HG03354 (cell line): ENCODE data around the gene GLOD4.
"Not testable (repeated sequence)": the region's sequence is repeated elsewhere in the genome, so short reads cannot be mapped to it uniquely, and the experiment has no call there.

Experiments used
- ATAC-seq: cut with Tn5 transposase; IDR thresholded peaks from one replicate; pipeline ENCODE4 v1.9.1; 2021; ENCODE audit warnings: mild to moderate bottlenecking; ENCODE audit not compliant: unreplicated experiment, poor library complexity, severe bottlenecking

GLOD4 gene

DNA sequence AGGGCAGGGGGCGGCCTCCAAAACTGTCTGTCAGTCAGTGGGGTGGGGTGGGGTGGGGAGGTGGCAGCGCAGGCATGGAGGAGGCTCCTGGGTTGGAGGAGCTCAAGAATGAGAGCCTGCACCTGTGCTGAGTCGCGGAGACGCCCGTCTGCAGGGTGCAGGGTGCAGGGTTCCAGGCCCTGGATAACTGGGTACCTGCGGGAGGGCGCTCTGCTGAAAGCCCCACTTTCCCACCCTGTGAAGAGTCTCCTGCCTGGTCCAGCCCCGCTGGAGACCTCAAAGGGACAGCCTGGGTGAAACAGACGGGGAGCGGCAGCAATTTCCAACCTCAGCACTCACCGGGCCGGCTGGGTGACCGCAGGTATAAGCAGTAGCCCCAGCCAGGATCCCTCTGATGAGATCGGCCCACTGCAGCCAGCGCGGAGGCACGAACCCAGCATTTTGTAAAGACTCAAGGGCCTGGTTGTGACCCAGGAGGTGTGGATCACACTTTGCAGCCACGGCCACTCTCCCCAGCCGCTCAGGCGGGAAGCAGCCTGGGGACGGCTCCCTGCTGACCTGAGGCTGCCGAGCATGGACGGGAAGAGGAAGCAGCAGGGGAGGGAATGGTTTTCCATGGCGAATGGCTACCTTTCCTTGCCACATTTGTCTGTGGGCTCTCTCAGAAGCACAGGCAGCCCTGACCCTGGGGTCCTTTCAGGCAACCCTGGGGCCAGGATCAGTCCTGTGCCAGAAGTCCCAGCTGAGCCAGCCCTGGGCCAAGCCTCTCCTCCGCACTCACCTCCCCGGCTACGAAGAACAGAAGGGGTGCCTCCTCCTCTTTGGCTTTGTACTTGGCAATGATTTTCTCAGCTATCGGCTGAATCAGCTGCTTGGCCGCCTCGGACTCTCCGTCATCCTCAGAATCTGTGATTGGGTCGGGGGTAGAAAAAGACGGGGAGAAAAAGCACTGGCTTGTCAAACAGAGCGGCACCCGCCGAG, 21.1 kb upstream of the GLOD4 start:
- no peak for ATAC-seq

- ATAC-seq, result no peak
These were observed 20.4 kb upstream of the GLOD4 start for GRCh38 chr17:802481-802880.

DNA sequence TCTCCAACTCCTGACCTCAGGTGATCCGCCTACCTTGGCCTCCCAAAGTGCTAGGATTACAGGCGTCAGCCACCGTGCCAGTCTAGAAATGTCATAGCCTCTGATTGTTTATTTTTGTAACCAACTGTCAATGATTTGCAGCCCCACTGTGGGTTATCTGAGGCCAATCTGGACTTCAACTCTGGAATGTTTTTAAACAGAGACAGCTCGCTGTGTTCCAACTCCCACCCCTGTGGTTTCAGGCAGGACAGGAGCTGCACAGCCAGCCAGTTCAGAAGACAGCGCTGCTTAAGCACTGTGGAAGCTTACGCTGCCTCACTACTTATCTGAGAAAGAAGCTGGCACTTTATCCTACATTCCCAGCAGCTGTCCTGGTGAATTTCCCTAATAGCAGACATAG, 19.6 kb upstream of the GLOD4 start:
- no peak for ATAC-seq

- no peak for ATAC-seq
These were observed 18.6 kb upstream of the GLOD4 start for GRCh38 chr17:800446-801242.

GRCh38 chr17:799261-799660, 17.2 kb upstream of the GLOD4 start:
- ATAC-seq, result no peak

- no peak for ATAC-seq
These were observed 16.2 kb upstream of the GLOD4 start for GRCh38 chr17:798246-798645.

GRCh38 chr17:797236-797840, 15.3 kb upstream of the GLOD4 start:
- no peak for ATAC-seq

DNA sequence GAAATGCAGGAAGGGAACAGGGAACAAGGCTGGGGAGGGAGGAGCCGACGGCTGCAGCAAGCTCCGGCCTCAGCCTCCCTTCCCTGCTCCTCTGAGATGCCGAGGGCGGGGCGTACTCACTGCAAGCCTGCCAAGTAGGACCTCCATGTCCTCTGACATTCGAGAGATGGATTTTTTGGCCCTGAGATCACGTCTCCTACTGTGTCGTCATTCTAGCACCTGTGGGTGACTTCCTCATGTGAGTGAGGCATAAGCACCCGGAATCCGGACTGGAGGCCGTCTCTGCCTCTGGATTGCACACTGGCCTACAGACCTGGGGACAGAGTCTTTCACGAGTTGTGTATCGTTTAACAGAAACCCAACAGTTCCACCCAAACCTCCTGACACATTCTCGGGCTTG, 14.5 kb upstream of the GLOD4 start:
- ATAC-seq, result no peak

- no peak for ATAC-seq
These were observed 13.6 kb upstream of the GLOD4 start for GRCh38 chr17:795721-796120.

GRCh38 chr17:795276-795675, 13.2 kb upstream of the GLOD4 start:
- ATAC-seq, result no peak

DNA sequence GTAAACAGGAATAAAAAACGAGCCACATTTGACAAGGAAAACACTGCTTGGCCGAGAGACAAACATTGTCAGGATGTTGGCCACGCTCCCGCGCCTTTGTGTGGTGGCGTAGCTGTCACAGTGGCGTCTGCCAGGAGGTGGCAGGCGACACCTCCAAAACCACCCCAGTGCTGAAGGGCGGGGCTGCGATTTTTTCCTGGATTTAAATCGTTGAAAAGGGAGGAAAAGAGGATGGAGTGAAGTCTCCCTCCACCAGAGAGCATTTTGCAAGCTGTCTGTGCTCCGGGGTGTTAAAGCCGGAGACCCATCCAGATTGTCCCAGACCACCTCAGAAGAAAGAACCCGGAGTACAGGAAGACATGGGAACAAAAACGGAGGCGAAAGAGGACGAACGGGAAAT, 12.8 kb upstream of the GLOD4 start:
- no peak for ATAC-seq

DNA sequence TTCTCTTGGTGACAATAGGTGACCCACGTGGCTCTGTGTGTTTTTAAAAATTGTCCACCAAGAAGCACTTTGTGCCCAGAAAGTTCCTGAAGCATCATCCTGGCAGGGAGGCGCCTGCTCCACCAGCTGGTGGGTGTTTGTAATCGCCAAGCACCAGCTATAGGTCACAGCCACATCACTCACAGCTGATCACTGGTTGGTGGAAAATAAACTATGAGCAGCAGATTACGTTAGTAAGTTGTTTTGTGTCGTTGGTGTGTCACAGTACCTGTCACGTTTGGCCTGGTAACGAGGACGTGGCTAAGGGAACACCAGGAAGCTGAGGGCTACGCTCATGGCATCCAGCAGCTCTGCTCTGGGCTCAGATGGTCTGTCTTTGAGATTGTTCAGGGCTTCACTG, 10.2 kb upstream of the GLOD4 start:
- ATAC-seq, result no peak

- no peak for ATAC-seq
These were observed 9.7 kb upstream of the GLOD4 start for GRCh38 chr17:791829-792228.

GRCh38 chr17:790874-791247, 8.8 kb upstream of the GLOD4 start:
- ATAC-seq, result not testable (repeated sequence)

DNA sequence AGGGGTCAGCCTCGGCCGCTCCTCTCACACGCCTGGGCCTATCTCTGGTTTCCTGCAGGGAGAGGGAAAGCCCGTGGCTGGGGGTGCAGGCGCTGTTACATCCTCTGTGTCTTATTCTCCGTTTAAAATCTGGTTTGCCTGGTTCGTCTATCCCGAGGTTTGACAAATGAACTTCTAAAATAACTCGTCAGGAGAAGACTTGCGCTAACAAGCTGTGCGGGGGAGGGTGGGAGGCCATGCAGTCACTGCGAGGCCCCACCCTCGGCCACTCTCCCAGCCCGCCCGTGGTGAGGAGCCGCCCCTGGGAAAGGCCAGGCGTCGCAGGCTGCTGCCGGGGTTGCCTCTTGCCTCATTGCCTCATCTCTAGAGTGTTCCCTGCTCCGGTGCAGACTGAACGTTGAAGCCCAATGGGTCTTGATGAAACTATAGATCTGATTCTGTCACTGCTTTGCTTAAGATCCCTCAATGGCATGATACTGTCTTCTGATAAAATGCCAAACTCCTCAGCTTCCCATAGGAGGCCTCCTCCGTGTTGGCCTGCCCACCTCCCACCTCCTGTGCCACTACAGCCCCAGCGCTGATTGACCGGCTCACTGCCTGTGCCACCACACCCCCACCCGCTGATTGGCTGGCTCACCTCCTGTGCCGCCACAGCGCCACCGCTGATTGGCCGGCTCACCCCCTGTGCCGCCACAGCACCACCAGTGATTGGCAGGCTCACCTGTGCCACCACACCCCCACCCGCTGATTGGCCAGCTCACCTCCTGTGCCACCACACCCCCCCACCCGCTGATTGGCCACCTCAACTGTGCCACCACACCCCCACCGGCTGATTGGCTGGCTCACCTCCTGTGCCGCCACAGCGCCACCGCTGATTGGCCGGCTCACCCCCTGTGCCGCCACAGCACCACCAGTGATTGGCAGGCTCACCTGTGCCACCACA, 8.1 kb upstream of the GLOD4 start:
- not testable (repeated sequence) for ATAC-seq

GRCh38 chr17:789160-789840, 7.2 kb upstream of the GLOD4 start:
- ATAC-seq, result no peak

DNA sequence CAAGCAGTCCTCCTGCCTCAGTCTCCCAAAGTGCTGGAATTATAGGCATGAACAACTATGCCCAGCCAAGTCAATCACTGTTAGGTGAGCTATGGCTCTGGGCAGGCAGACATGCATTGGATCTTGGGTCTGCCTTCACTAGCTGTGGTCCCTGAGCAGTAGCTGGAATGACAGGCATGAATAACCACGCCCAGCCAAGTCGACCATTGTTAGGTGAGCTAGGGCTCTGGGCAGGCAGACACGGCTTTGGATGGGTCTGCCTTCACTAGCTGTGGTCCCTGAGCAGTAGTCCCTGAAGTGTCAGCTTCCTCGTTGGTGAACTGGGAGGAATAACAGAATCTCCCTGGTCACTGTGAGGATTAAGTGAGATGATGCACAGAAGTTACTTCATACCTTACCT, 6.5 kb upstream of the GLOD4 start:
- ATAC-seq, result no peak

DNA sequence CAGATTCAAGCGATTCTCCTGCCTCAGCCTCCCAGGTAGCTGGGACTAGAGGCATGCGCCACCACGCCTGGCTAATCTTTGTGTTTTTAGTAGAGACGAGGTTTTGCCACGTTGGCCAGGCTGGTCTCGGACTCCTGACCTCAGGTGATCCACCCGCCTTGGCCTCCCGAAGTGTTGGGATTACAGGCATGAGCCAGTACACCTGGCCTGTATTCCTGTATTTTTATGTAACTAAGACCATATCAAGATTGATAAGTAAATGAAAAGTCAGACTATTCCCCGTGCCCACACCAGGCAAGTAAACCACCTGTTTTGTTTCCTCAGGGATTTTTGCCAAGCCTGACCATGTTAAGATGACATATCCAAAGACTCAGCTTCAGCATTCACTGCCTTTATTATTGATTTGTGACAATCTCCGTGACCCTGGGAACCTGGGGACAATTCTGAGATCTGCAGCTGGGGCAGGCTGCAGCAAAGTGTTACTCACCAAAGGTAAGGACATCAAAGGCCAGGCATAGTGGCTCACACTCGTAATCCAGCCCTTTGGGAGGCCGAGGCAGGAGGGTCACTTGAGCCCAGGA, 5.7 kb upstream of the GLOD4 start:
- ATAC-seq, result no peak

DNA sequence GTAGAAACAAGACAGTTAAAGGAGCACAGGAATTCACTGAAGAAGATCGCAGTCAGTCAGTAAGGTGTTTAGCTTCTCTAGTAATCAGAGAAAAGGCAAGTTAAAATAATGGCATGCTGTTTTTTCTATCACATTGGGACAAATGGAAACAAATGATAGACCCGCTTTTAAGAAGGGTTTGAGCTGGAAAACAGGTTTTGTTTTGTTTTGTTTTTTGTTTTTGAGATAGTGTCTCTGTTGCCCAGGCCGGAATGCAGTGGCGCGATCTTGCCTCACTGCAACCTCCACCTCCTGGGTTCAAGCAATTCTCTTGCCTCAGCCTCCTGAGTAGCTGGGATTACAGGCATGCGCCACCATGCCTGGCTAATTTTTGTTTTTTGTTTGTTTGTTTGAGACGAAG, 3.8 kb upstream of the GLOD4 start:
- not testable (repeated sequence) for ATAC-seq
